Liver (tissue), 9 donors: ENCODE results near the gene CDH16. TPM values are rescaled to one million over a fixed set of nuclear protein-coding genes. Genes with fewer than 3 reads are reported as not detected.

Source experiments
- DNase-seq: peaks from one replicate; pipeline ENCODE4 v3.0.0-alpha.2; 2017; ENCODE audit warnings: low spot score
- H3K27ac ChIP-seq, 2 donors: one replicate each; pipeline ENCODE4 v1.7.0; 2013; ENCODE audit warnings: inconsistent platforms in 2 of 2, low read length in 2 of 2, control low read depth in 1 of 2, low read depth in 1 of 2, mild to moderate bottlenecking in 1 of 2
- H3K27me3 ChIP-seq, 4 donors: one replicate each; pipeline versions ENCODE4 v1.6.1 to v1.7.0; 2013; ENCODE audit warnings: low read length in 3 of 4, inconsistent platforms in 1 of 4, mild to moderate bottlenecking in 1 of 4, moderate library complexity in 1 of 4; ENCODE audit not compliant: control insufficient read depth in 4 of 4, insufficient read depth in 4 of 4
- H3K36me3 ChIP-seq, 4 donors: one replicate each; pipeline versions ENCODE4 v1.6.1 to v1.7.0; 2013; ENCODE audit warnings: low read length in 3 of 4, mild to moderate bottlenecking in 3 of 4, low read depth in 1 of 4, moderate library complexity in 1 of 4; ENCODE audit not compliant: control insufficient read depth in 4 of 4, insufficient read depth in 3 of 4
- H3K4me1 ChIP-seq, 4 donors: one replicate each; pipeline versions ENCODE4 v1.6.1 to v1.7.0; 2013; ENCODE audit warnings: low read length in 3 of 4, mild to moderate bottlenecking in 3 of 4, moderate library complexity in 1 of 4; ENCODE audit not compliant: control insufficient read depth in 4 of 4, insufficient read depth in 4 of 4
- H3K4me3 ChIP-seq, 3 donors: one replicate each; pipeline versions ENCODE4 v1.6.1 to v1.7.0; 2013; ENCODE audit warnings: low read length in 3 of 3, control low read depth in 1 of 3, low read depth in 1 of 3, mild to moderate bottlenecking in 1 of 3
- H3K9ac ChIP-seq, 2 donors: one replicate each; pipeline ENCODE4 v1.7.0; 2013; ENCODE audit warnings: low read length in 2 of 2, mild to moderate bottlenecking in 2 of 2, moderate library complexity in 2 of 2, control low read depth in 1 of 2, low read depth in 1 of 2
- H3K9me3 ChIP-seq, 4 donors: one replicate each; pipeline versions ENCODE4 v1.6.1 to v1.7.0; 2013; ENCODE audit warnings: low read length in 3 of 4; ENCODE audit not compliant: control insufficient read depth in 4 of 4
- EGR1 ChIP-seq, 2 donors: IDR thresholded peaks; 2 replicates each; pipeline ENCODE4 v1.6.1; 2016 to 2018; ENCODE audit warnings: antibody characterized with exemption in 2 of 2, low read depth in 2 of 2
- FOXA2 ChIP-seq: IDR thresholded peaks from 2 replicates; pipeline ENCODE4 v1.6.1; 2016; ENCODE audit warnings: antibody characterized with exemption
- GABPA ChIP-seq, 2 donors: IDR thresholded peaks in 1 of 2; conservative IDR thresholded peaks in 1 of 2; 2 replicates each; pipeline ENCODE4 v1.6.1; 2016; ENCODE audit warnings: antibody characterized with exemption in 2 of 2, mild to moderate bottlenecking in 1 of 2, moderate library complexity in 1 of 2
- HNF4A ChIP-seq, 2 donors: conservative IDR thresholded peaks; 2 replicates each; pipeline ENCODE4 v1.6.1; 2016; ENCODE audit warnings: antibody characterized with exemption in 2 of 2, mild to moderate bottlenecking in 2 of 2
- HNF4G ChIP-seq: IDR thresholded peaks from 2 replicates; pipeline ENCODE4 v1.6.1; 2016; ENCODE audit warnings: antibody characterized with exemption
- JUND ChIP-seq, 2 donors: IDR thresholded peaks; 2 replicates each; pipeline ENCODE4 v1.6.1; 2016; ENCODE audit warnings: antibody characterized with exemption in 2 of 2
- NR2F2 ChIP-seq: IDR thresholded peaks from 2 replicates; pipeline ENCODE4 v1.6.1; 2016; ENCODE audit warnings: antibody characterized with exemption
- RAD21 ChIP-seq, 2 donors: IDR thresholded peaks; 2 replicates each; pipeline ENCODE4 v1.6.1; 2016; ENCODE audit warnings: antibody characterized with exemption in 2 of 2, mild to moderate bottlenecking in 2 of 2
- RXRA ChIP-seq, 2 donors: IDR thresholded peaks; 2 replicates each; pipeline ENCODE4 v1.6.1; 2017 to 2018; ENCODE audit warnings: antibody characterized with exemption in 2 of 2, mild to moderate bottlenecking in 1 of 2
- SP1 ChIP-seq: IDR thresholded peaks from 2 replicates; pipeline ENCODE4 v1.6.1; 2018; ENCODE audit warnings: antibody characterized with exemption, mild to moderate bottlenecking
- TAF1 ChIP-seq: conservative IDR thresholded peaks from 2 replicates; pipeline ENCODE4 v1.6.1; 2016; ENCODE audit warnings: antibody characterized with exemption, mild to moderate bottlenecking
- YY1 ChIP-seq: IDR thresholded peaks from 2 replicates; pipeline ENCODE4 v1.6.1; 2016; ENCODE audit warnings: antibody characterized with exemption, mild to moderate bottlenecking
- WGBS: extraction: QIAGEN DNeasy Blood & Tissue Kit; methylation state at CpG from one replicate; pipeline ENCODE4 v1.1.7; 2013; 5-methylcytosine and 5-hydroxymethylcytosine counted together
- polyA plus RNA-seq, 2 donors: library from polyadenylated mRNA; stranded (reverse) in 1 of 2; unstranded in 1 of 2; fragments of 200-250 nt in 1 of 2; fragments of >200 nt in 1 of 2; fragmentation: Nextera tagmentation in 1 of 2; extraction: Ambion mirVana in 1 of 2; gene quantifications; one replicate each; pipeline versions ENCODE4 v1.2.1 to v1.2.3, GENCODE V29; 2013 to 2015
- total RNA-seq, 2 donors: library from RNA; depleted of rRNA; stranded (reverse); fragments of >200 nt; gene quantifications; one replicate each; pipeline ENCODE4 v1.2.3, GENCODE V29; 2014
- TF ChIP-seq, protein P1 (sequence below): IDR thresholded peaks from 2 replicates; pipeline ENCODE4 v1.6.1; 2016; ENCODE audit warnings: antibody characterized with exemption
- TF ChIP-seq, protein P2 (sequence below): IDR thresholded peaks from 2 replicates; pipeline ENCODE4 v1.6.1; 2016; ENCODE audit warnings: antibody characterized with exemption
- TF ChIP-seq, protein P3 (sequence below): IDR thresholded peaks from 2 replicates; pipeline ENCODE4 v1.6.1; 2016; ENCODE audit warnings: antibody characterized with exemption
- TF ChIP-seq, protein P4 (sequence below): fragments of 150-350 bp; IDR thresholded peaks from 2 replicates; pipeline ENCODE4 v1.5.1; 2017; ENCODE audit warnings: improper control_type of control experiment, low read depth, low read length; ENCODE audit not compliant: missing input control
- donor health status: healthy.
- donor health status: healthy.
- donor health status: healthy.
- donor health status: healthy.
- donor health status: healthy.

CDH16 gene
- total and polyA plus RNA-seq, 4 donors, result 0.56 TPM; not detected in 3

DNA sequence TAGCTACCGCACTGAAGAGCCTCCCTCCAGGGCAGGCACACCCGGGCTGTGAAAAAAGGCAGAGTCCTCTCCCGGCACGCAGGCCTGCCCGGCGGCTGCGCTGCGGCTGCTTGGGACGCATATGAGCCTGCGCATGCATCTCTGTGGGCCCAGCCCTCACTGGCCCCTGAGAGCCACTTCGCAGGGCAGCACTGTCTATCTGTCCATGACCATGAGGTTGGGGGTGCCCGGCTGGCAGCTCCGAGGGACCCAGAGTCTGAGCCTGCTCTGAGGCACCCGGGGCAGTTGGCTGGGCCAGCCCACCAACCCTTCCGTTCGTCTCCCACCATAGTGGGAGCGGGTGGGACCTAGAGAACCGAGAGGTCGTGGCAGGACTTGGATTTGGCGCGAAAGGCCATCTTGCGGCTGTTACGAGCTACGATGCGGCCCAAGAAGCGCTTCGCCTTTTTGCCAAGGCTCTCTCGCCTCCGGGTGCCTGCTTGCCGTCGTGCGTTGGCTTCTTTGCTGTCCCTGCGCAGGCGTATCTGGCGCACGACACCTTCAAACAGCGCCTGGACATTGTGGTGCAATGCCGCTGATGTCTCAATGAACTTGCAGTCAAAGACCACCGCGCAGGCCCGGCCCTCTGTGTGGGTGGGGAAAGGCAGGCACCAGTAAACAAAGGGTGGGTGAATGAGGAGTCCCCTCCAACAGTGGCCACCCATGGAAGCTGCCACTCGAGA, 3.2 kb upstream of the CDH16 start:
- Histone ChIP-seq H3K4me3 (no peak overlapping the region), H3K36me3 (no peaks in the 10 kb centered on the region), H3K27me3 (no peaks in the 10 kb centered on the region), H3K9me3 (no peaks in the 10 kb centered on the region), H3K4me1 (peaks cover 0 to 14% (median 4%) of the 10 kb centered on the region in 4 donors), H3K27ac (no peak overlapping the region), H3K9ac (no peak overlapping the region)
- no peak for DNase-seq
- 73% methylated on average over 42 of the region's 42 CpGs for WGBS
- TF ChIP-seq HNF4G (no peak), GABPA (IDR thresholded peaks at IDR 0.05 in 1 of 2, conservative IDR thresholded peaks at IDR 0.05 in 1 of 2) (no peak), JUND (IDR thresholded peaks at IDR 0.05) (no peak), RXRA (IDR thresholded peaks at IDR 0.05) (no peak), HNF4A (conservative IDR thresholded peaks at IDR 0.05) (no peak), EGR1 (IDR thresholded peaks at IDR 0.05; ENCODE audit: low read depth in 2 of 2) (no peak), NR2F2 (no peak), TAF1 (no peak), RAD21 (IDR thresholded peaks at IDR 0.05) (no peak), FOXA2 (no peak), YY1 (no peak), SP1 (no peak)
- TF ChIP-seq, protein P1, sequence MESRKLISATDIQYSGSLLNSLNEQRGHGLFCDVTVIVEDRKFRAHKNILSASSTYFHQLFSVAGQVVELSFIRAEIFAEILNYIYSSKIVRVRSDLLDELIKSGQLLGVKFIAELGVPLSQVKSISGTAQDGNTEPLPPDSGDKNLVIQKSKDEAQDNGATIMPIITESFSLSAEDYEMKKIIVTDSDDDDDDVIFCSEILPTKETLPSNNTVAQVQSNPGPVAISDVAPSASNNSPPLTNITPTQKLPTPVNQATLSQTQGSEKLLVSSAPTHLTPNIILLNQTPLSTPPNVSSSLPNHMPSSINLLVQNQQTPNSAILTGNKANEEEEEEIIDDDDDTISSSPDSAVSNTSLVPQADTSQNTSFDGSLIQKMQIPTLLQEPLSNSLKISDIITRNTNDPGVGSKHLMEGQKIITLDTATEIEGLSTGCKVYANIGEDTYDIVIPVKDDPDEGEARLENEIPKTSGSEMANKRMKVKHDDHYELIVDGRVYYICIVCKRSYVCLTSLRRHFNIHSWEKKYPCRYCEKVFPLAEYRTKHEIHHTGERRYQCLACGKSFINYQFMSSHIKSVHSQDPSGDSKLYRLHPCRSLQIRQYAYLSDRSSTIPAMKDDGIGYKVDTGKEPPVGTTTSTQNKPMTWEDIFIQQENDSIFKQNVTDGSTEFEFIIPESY, result no peak
- TF ChIP-seq, protein P2, sequence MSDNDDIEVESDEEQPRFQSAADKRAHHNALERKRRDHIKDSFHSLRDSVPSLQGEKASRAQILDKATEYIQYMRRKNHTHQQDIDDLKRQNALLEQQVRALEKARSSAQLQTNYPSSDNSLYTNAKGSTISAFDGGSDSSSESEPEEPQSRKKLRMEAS, result no peak
- TF ChIP-seq, protein P3, sequence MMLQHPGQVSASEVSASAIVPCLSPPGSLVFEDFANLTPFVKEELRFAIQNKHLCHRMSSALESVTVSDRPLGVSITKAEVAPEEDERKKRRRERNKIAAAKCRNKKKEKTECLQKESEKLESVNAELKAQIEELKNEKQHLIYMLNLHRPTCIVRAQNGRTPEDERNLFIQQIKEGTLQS, result no peak

DNA sequence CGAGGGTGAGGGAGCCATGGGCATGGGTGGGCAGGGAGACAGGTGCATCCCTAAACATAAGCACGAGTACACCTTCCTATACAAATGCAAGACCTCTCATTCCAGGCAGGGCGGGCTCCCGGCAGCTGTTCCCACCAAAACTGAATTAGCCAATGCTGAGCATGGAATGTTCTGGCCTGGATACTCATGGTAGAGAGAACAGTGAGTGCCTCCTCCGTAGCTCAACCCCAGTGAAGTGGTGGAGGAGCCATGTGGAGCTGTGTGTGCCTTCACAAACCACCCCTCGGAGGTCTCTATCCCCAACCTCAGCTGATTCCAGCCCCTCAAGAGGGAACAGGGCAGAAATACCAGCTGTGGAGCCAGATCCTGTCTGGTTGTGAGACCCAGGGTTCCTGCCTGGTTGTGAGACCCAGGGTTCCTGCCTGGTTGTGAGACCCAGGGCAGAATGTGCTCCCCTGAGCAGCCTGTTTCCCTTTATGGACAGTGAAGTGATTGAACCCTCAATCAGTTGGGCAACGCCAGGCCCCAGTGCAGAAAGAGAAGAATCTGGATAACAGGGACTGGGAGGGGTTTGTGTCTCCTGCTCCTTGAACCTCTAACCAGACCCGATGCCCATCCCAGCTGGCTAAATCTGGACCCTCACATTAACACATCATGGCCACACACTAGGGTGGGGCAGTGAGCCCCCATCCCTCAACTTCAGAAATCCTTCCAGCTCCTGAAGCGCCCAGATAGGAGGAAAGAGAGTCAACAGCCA, 2.4 kb upstream of the CDH16 start:
- H3K4me1 ChIP-seq, result peaks cover 0 to 14% (median 4%) of the 10 kb centered on the region in 4 donors
- no peak overlapping the region for H3K9ac ChIP-seq
- 85% methylated on average over 9 of the region's 9 CpGs for WGBS
- H3K9me3 ChIP-seq, result no peaks in the 10 kb centered on the region
- H3K4me3 ChIP-seq, result no peak overlapping the region
- H3K36me3 ChIP-seq, result no peaks in the 10 kb centered on the region
- no peak overlapping the region for H3K27ac ChIP-seq
- DNase-seq, result no peak
- TF ChIP-seq FOXA2, result no peak
- no peak for TF ChIP-seq NR2F2
- no peak for TF ChIP-seq RXRA (IDR thresholded peaks at IDR 0.05)
- no peak for TF ChIP-seq JUND (IDR thresholded peaks at IDR 0.05)
- no peak for TF ChIP-seq YY1
- H3K27me3 ChIP-seq, result no peaks in the 10 kb centered on the region

DNA sequence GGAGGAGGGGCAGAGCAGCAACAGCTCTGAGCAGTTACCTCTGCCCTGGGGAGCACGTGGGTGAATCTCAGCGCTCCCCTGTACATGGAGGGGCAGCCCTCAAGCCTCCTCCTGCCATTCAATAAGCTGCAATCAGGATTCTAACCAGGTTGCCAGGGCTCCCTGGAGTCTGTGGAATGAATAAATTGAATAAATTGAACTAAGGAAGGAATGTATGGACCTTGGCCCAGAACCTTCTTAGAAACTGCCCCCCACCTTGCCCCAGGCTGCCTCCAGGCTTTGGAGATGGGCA, 1.6 kb upstream of the CDH16 start:
- Histone ChIP-seq H3K27me3 (no peaks in the 10 kb centered on the region), H3K9ac (no peak overlapping the region), H3K9me3 (no peaks in the 10 kb centered on the region), H3K36me3 (no peaks in the 10 kb centered on the region), H3K27ac (no peak overlapping the region), H3K4me1 (peaks cover 0 to 9% (median 4%) of the 10 kb centered on the region in 4 donors), H3K4me3 (no peak overlapping the region)
- DNase-seq, result no peak
- WGBS, result 79% methylated on average over 2 of the region's 2 CpGs
- no peak for TF ChIP-seq RXRA (IDR thresholded peaks at IDR 0.05)
- TF ChIP-seq, protein P4, sequence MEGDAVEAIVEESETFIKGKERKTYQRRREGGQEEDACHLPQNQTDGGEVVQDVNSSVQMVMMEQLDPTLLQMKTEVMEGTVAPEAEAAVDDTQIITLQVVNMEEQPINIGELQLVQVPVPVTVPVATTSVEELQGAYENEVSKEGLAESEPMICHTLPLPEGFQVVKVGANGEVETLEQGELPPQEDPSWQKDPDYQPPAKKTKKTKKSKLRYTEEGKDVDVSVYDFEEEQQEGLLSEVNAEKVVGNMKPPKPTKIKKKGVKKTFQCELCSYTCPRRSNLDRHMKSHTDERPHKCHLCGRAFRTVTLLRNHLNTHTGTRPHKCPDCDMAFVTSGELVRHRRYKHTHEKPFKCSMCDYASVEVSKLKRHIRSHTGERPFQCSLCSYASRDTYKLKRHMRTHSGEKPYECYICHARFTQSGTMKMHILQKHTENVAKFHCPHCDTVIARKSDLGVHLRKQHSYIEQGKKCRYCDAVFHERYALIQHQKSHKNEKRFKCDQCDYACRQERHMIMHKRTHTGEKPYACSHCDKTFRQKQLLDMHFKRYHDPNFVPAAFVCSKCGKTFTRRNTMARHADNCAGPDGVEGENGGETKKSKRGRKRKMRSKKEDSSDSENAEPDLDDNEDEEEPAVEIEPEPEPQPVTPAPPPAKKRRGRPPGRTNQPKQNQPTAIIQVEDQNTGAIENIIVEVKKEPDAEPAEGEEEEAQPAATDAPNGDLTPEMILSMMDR, result no peak
- no peak for TF ChIP-seq JUND (IDR thresholded peaks at IDR 0.05)
- TF ChIP-seq, protein P2, result no peak
- no peak for TF ChIP-seq GABPA (IDR thresholded peaks at IDR 0.05 in 1 of 2, conservative IDR thresholded peaks at IDR 0.05 in 1 of 2)
- TF ChIP-seq SP1, result no peak
- TF ChIP-seq, protein P1, result no peak
- no peak for TF ChIP-seq FOXA2
- TF ChIP-seq YY1, result no peak
